Smooth muscle cell of trachea (primary cell): ENCODE measurements around the gene MRPS35. TPM values are rescaled to one million over a fixed set of nuclear protein-coding genes. Genes with fewer than 3 reads are reported as not detected.

Source experiments
- total RNA-seq: library from RNA; depleted of rRNA; stranded (reverse); fragments of >200 nt; gene quantifications from 2 replicates; pipeline ENCODE4 v1.2.1, GENCODE V29; 2014

Gene MRPS35
- 46.1 and 68.7 TPM in 2 replicates for total RNA-seq

DNA sequence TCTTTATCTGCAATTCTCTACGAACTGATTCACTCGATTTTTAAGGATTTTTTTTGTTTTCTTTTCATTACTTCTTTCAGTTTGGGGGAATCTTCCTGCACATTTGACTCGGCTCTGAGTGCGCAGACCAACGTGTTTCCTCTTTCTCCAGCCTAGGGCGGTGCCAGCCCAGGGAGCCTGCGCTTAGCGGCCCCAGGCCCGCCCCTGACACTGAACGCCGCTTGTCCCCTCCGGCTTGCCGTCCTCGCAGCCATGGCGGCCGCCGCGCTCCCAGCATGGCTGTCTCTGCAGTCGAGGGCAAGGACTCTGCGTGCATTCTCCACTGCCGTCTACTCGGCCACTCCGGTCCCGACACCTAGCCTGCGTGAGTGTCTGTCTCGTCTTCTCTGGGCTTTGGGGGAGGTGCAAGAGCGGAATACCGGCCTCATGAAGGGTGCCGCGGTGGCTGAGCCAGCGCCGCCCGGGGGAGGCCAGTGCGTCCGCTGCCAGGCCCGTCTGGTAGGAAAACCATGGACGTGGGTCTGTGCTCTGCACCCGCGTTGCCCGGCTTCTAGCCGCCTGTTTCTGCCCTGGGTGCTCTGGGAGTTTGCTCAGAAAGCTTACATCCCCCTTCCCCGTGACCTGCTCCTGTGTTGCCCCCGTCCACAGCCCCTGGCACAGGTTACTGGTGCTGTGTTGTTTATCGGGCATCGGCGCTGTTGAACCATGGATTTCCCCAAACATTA, at the start of gene MRPS35:
MRPS35 (plus strand) TSS at position 241 of the 725 bp plus-strand sequence; CDS start at position 253, 12 bp downstream.

GRCh38 chr12:27696293-27696652, 14.4 kb upstream of the MRPS35 start, which contains the start of gene REP15:
REP15 (plus strand) TSS chr12:27696447; CDS start chr12:27696563, 116 bp downstream.

DNA sequence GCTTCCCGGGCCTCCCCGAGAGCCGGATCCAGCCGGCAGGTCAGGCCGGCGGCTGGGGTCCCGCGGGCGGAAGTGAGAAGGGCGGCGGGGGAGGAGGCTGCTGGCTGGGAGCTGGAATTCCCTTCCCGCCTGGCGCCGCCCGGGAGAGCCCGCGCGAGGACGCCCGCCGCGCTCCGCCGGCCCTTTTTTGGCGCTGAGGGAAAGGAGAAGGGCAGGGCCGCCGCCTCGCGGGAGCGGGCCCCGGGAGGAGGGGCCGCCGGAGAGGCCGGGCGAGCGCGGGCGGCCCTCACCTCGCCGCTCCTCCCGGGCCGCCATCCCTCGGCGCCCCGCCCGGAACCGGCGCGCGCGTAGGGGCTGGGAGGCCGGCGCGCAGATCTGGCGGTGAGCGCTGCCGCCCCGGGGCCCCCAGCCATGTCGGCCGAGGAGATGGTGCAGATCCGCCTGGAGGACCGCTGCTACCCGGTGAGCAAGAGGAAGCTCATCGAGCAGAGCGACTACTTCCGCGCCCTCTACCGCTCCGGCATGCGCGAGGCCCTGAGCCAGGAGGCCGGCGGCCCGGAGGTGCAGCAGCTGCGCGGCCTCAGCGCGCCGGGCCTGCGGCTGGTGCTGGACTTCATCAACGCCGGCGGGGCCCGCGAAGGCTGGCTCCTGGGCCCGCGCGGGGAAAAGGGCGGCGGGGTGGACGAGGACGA, 69.4 kb downstream of the MRPS35 start, which contains the start of the genes KLHL42 and MANSC4:
KLHL42 (plus strand) TSS at position 314 of the 692 bp plus-strand sequence; CDS start at position 412, 98 bp downstream.
MANSC4 (minus strand) TSS at position 317 of the 692 bp plus-strand sequence. CDS start 8,960 bp downstream, outside the sequence.

Other genes with a start within 250 kb of the MRPS35 start
- gene PPFIBP1, start 186.6 kb upstream of the MRPS35 start, total RNA-seq, result 64.7 and 110 TPM in 2 replicates
- 0.83 and 1.3 TPM in 2 replicates for gene REP15, start 14.4 kb upstream of the MRPS35 start, total RNA-seq
- 15.9 and 29.1 TPM in 2 replicates for gene KLHL42, start 69.4 kb downstream of the MRPS35 start, total RNA-seq
- gene MANSC4, start 69.4 kb downstream of the MRPS35 start, total RNA-seq, result not detected in 2 replicates